Measurements from ENCODE around the gene PDZD8.

PDZD8 gene

DNA sequence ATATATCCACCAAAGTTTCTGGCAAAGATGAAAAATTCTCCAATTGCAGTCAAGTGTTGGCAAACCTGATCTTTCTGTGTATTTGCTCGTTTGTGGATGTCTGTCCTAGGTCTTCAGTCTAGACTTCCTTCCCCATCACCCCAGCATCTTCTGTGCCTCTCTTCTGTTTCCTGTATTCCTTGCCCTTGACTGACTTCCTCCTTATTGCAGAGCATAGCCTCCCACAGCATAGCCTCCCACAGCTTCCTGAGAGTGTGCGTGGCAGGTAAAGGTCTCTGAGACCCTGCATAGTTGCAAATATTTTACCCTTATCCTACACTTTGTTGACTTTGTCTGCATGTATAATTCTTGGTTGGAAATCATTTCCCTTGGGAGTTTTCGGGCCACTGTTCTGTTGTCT, 116.0 kb downstream of the PDZD8 start:
- no peak for TF ChIP-seq CTCF (IDR thresholded peaks at IDR 0.05; ENCODE audit: low read length)
- Histone ChIP-seq H2AFZ (ENCODE audit: low read length) (no peak overlapping the region), H3K4me2 (ENCODE audit: low read length) (no peak overlapping the region)

GRCh38 chr10:117257721-117258120, 117.5 kb downstream of the PDZD8 start:
- Histone ChIP-seq H3K27me3 (ENCODE audit: insufficient read depth, low read length) (0 out of 2 replicates have a peak, but pooled peaks cover 5% of the 10 kb centered on the region), H3K36me3 (ENCODE audit: insufficient read depth, low read length) (no peaks in the 10 kb centered on the region), H3F3A (ENCODE audit: insufficient read depth, low read length) (no peaks in the 10 kb centered on the region)

More for the DNA sequence above, 116.0 kb downstream of the PDZD8 start:
- H3F3A ChIP-seq (ENCODE audit: insufficient read depth, low read length) = no peaks in the 10 kb centered on the region
- no peak overlapping the region for H3K4me3 ChIP-seq (ENCODE audit: low read depth, low read length, poor library complexity, severe bottlenecking)
- H4K20me1 ChIP-seq (ENCODE audit: insufficient read depth, low read length) = no peaks in the 10 kb centered on the region
- 0 out of 2 replicates have a peak, but pooled peaks cover 5% of the 10 kb centered on the region for H3K27me3 ChIP-seq (ENCODE audit: insufficient read depth, low read length)
- H3K36me3 ChIP-seq (ENCODE audit: insufficient read depth, low read length) = no peaks in the 10 kb centered on the region
- H3K4me1 ChIP-seq (ENCODE audit: insufficient read depth, low read length, severe bottlenecking) = no peaks in the 10 kb centered on the region
- H3K9me2 ChIP-seq (ENCODE audit: low read depth, low read length) = no peaks in the 10 kb centered on the region
- H3K79me2 ChIP-seq (ENCODE audit: insufficient read depth, low read length) = no peaks in the 10 kb centered on the region
- H3K9me3 ChIP-seq (ENCODE audit: low read length) = no peaks in the 10 kb centered on the region
- H3K27ac ChIP-seq (ENCODE audit: low read depth, low read length, poor library complexity, severe bottlenecking) = no peak overlapping the region
- H3K9ac ChIP-seq (ENCODE audit: low read length) = no peak overlapping the region

GRCh38 chr10:117256910-117257309, 118.3 kb downstream of the PDZD8 start:
- Histone ChIP-seq H3K27me3 (ENCODE audit: insufficient read depth, low read length) (0 out of 2 replicates have a peak, but pooled peaks cover 5% of the 10 kb centered on the region), H3K79me2 (ENCODE audit: insufficient read depth, low read length) (no peaks in the 10 kb centered on the region), H3K4me2 (ENCODE audit: low read length) (no peak overlapping the region), H3K36me3 (ENCODE audit: insufficient read depth, low read length) (no peaks in the 10 kb centered on the region), H3K9me2 (ENCODE audit: low read depth, low read length) (no peaks in the 10 kb centered on the region), H3F3A (ENCODE audit: insufficient read depth, low read length) (no peaks in the 10 kb centered on the region), H3K4me3 (ENCODE audit: low read depth, low read length, poor library complexity, severe bottlenecking) (no peak overlapping the region), H2AFZ (ENCODE audit: low read length) (no peak overlapping the region), H3K4me1 (ENCODE audit: insufficient read depth, low read length, severe bottlenecking) (no peaks in the 10 kb centered on the region), H3K9ac (ENCODE audit: low read length) (no peak overlapping the region), H3K9me3 (ENCODE audit: low read length) (no peaks in the 10 kb centered on the region), H4K20me1 (ENCODE audit: insufficient read depth, low read length) (no peaks in the 10 kb centered on the region), H3K27ac (ENCODE audit: low read depth, low read length, poor library complexity, severe bottlenecking) (no peak overlapping the region)
- TF ChIP-seq CTCF (IDR thresholded peaks at IDR 0.05; ENCODE audit: low read length) (no peak), EZH2 (IDR thresholded peaks at IDR 0.05; ENCODE audit: borderline replicate concordance, low read length) (no peak)

More at GRCh38 chr10:117257721-117258120, 117.5 kb downstream of the PDZD8 start:
- Histone ChIP-seq H3K4me3 (ENCODE audit: low read depth, low read length, poor library complexity, severe bottlenecking) (no peak overlapping the region), H3K4me2 (ENCODE audit: low read length) (no peak overlapping the region), H3K4me1 (ENCODE audit: insufficient read depth, low read length, severe bottlenecking) (no peaks in the 10 kb centered on the region), H3K9me3 (ENCODE audit: low read length) (no peaks in the 10 kb centered on the region), H2AFZ (ENCODE audit: low read length) (no peak overlapping the region), H3K9me2 (ENCODE audit: low read depth, low read length) (no peaks in the 10 kb centered on the region), H4K20me1 (ENCODE audit: insufficient read depth, low read length) (no peaks in the 10 kb centered on the region), H3K27ac (ENCODE audit: low read depth, low read length, poor library complexity, severe bottlenecking) (no peak overlapping the region), H3K79me2 (ENCODE audit: insufficient read depth, low read length) (no peaks in the 10 kb centered on the region), H3K9ac (ENCODE audit: low read length) (no peak overlapping the region)
- TF ChIP-seq EZH2 (IDR thresholded peaks at IDR 0.05; ENCODE audit: borderline replicate concordance, low read length) = no peak
- no peak for TF ChIP-seq CTCF (IDR thresholded peaks at IDR 0.05; ENCODE audit: low read length)

Measured in OCI-LY1 (cell line).